Liver (tissue), 9 donors: ENCODE measurements around the gene PCED1B. TPM values are rescaled to one million over a fixed set of nuclear protein-coding genes. Genes with fewer than 3 reads are reported as not detected.

ENCODE experiments used
- DNase-seq: peaks from one replicate; pipeline ENCODE4 v3.0.0-alpha.2; 2017; ENCODE audit warnings: low spot score
- H3K27ac ChIP-seq, 2 donors: one replicate each; pipeline ENCODE4 v1.7.0; 2013; ENCODE audit warnings: inconsistent platforms in 2 of 2, low read length in 2 of 2, control low read depth in 1 of 2, low read depth in 1 of 2, mild to moderate bottlenecking in 1 of 2
- H3K27me3 ChIP-seq, 4 donors: one replicate each; pipeline versions ENCODE4 v1.6.1 to v1.7.0; 2013; ENCODE audit warnings: low read length in 3 of 4, inconsistent platforms in 1 of 4, mild to moderate bottlenecking in 1 of 4, moderate library complexity in 1 of 4; ENCODE audit not compliant: control insufficient read depth in 4 of 4, insufficient read depth in 4 of 4
- H3K36me3 ChIP-seq, 4 donors: one replicate each; pipeline versions ENCODE4 v1.6.1 to v1.7.0; 2013; ENCODE audit warnings: low read length in 3 of 4, mild to moderate bottlenecking in 3 of 4, low read depth in 1 of 4, moderate library complexity in 1 of 4; ENCODE audit not compliant: control insufficient read depth in 4 of 4, insufficient read depth in 3 of 4
- H3K4me1 ChIP-seq, 4 donors: one replicate each; pipeline versions ENCODE4 v1.6.1 to v1.7.0; 2013; ENCODE audit warnings: low read length in 3 of 4, mild to moderate bottlenecking in 3 of 4, moderate library complexity in 1 of 4; ENCODE audit not compliant: control insufficient read depth in 4 of 4, insufficient read depth in 4 of 4
- H3K4me3 ChIP-seq, 3 donors: one replicate each; pipeline versions ENCODE4 v1.6.1 to v1.7.0; 2013; ENCODE audit warnings: low read length in 3 of 3, control low read depth in 1 of 3, low read depth in 1 of 3, mild to moderate bottlenecking in 1 of 3
- H3K9ac ChIP-seq, 2 donors: one replicate each; pipeline ENCODE4 v1.7.0; 2013; ENCODE audit warnings: low read length in 2 of 2, mild to moderate bottlenecking in 2 of 2, moderate library complexity in 2 of 2, control low read depth in 1 of 2, low read depth in 1 of 2
- H3K9me3 ChIP-seq, 4 donors: one replicate each; pipeline versions ENCODE4 v1.6.1 to v1.7.0; 2013; ENCODE audit warnings: low read length in 3 of 4; ENCODE audit not compliant: control insufficient read depth in 4 of 4
- ATF3 ChIP-seq: IDR thresholded peaks from 2 replicates; pipeline ENCODE4 v1.6.1; 2016; ENCODE audit warnings: antibody characterized with exemption
- CTCF ChIP-seq: fragments of 150-350 bp; IDR thresholded peaks from 2 replicates; pipeline ENCODE4 v1.5.1; 2017; ENCODE audit warnings: improper control_type of control experiment, low read depth, low read length; ENCODE audit not compliant: missing input control
- EGR1 ChIP-seq, 2 donors: IDR thresholded peaks; 2 replicates each; pipeline ENCODE4 v1.6.1; 2016 to 2018; ENCODE audit warnings: antibody characterized with exemption in 2 of 2, low read depth in 2 of 2
- FOXA1 ChIP-seq: IDR thresholded peaks from 2 replicates; pipeline ENCODE4 v1.6.1; 2016; ENCODE audit warnings: antibody characterized with exemption
- FOXA2 ChIP-seq: IDR thresholded peaks from 2 replicates; pipeline ENCODE4 v1.6.1; 2016; ENCODE audit warnings: antibody characterized with exemption
- GABPA ChIP-seq, 2 donors: IDR thresholded peaks in 1 of 2; conservative IDR thresholded peaks in 1 of 2; 2 replicates each; pipeline ENCODE4 v1.6.1; 2016; ENCODE audit warnings: antibody characterized with exemption in 2 of 2, mild to moderate bottlenecking in 1 of 2, moderate library complexity in 1 of 2
- HNF4A ChIP-seq, 2 donors: conservative IDR thresholded peaks; 2 replicates each; pipeline ENCODE4 v1.6.1; 2016; ENCODE audit warnings: antibody characterized with exemption in 2 of 2, mild to moderate bottlenecking in 2 of 2
- HNF4G ChIP-seq: IDR thresholded peaks from 2 replicates; pipeline ENCODE4 v1.6.1; 2016; ENCODE audit warnings: antibody characterized with exemption
- JUND ChIP-seq, 2 donors: IDR thresholded peaks; 2 replicates each; pipeline ENCODE4 v1.6.1; 2016; ENCODE audit warnings: antibody characterized with exemption in 2 of 2
- MAX ChIP-seq: IDR thresholded peaks from 2 replicates; pipeline ENCODE4 v1.6.1; 2016; ENCODE audit warnings: antibody characterized with exemption
- NR2F2 ChIP-seq: IDR thresholded peaks from 2 replicates; pipeline ENCODE4 v1.6.1; 2016; ENCODE audit warnings: antibody characterized with exemption
- RAD21 ChIP-seq, 2 donors: IDR thresholded peaks; 2 replicates each; pipeline ENCODE4 v1.6.1; 2016; ENCODE audit warnings: antibody characterized with exemption in 2 of 2, mild to moderate bottlenecking in 2 of 2
- REST ChIP-seq: IDR thresholded peaks from 2 replicates; pipeline ENCODE4 v1.6.1; 2016; ENCODE audit warnings: antibody characterized with exemption, mild to moderate bottlenecking
- RXRA ChIP-seq, 2 donors: IDR thresholded peaks; 2 replicates each; pipeline ENCODE4 v1.6.1; 2017 to 2018; ENCODE audit warnings: antibody characterized with exemption in 2 of 2, mild to moderate bottlenecking in 1 of 2
- SP1 ChIP-seq: IDR thresholded peaks from 2 replicates; pipeline ENCODE4 v1.6.1; 2018; ENCODE audit warnings: antibody characterized with exemption, mild to moderate bottlenecking
- TAF1 ChIP-seq: conservative IDR thresholded peaks from 2 replicates; pipeline ENCODE4 v1.6.1; 2016; ENCODE audit warnings: antibody characterized with exemption, mild to moderate bottlenecking
- YY1 ChIP-seq: IDR thresholded peaks from 2 replicates; pipeline ENCODE4 v1.6.1; 2016; ENCODE audit warnings: antibody characterized with exemption, mild to moderate bottlenecking
- ZBTB33 ChIP-seq: IDR thresholded peaks from 2 replicates; pipeline ENCODE4 v1.6.1; 2016; ENCODE audit warnings: antibody characterized with exemption
- WGBS: extraction: QIAGEN DNeasy Blood & Tissue Kit; methylation state at CpG from one replicate; pipeline ENCODE4 v1.1.7; 2013; 5-methylcytosine and 5-hydroxymethylcytosine counted together
- polyA plus RNA-seq, 2 donors: library from polyadenylated mRNA; stranded (reverse) in 1 of 2; unstranded in 1 of 2; fragments of 200-250 nt in 1 of 2; fragments of >200 nt in 1 of 2; fragmentation: Nextera tagmentation in 1 of 2; extraction: Ambion mirVana in 1 of 2; gene quantifications; one replicate each; pipeline versions ENCODE4 v1.2.1 to v1.2.3, GENCODE V29; 2013 to 2015
- total RNA-seq, 2 donors: library from RNA; depleted of rRNA; stranded (reverse); fragments of >200 nt; gene quantifications; one replicate each; pipeline ENCODE4 v1.2.3, GENCODE V29; 2014
- donor health status: healthy.
- donor health status: healthy.
- donor health status: healthy.
- donor health status: healthy.
- donor health status: healthy.

Gene PCED1B
- total and polyA plus RNA-seq, 4 donors = 0.51 to 1.8 (median 1.1) TPM

- Histone ChIP-seq H3K9ac (no peak overlapping the region), H3K27me3 (no peaks in the 10 kb centered on the region), H3K36me3 (no peaks in the 10 kb centered on the region), H3K4me1 (peaks cover 0 to 6% (median 2%) of the 10 kb centered on the region in 4 donors), H3K9me3 (peaks cover 0 to 3% (median 0%) of the 10 kb centered on the region in 4 donors), H3K27ac (no peak overlapping the region), H3K4me3 (no peak overlapping the region)
- TF ChIP-seq ZBTB33 (no peak), HNF4A (conservative IDR thresholded peaks at IDR 0.05) (peak in 1 of 2 donors; percentile 25)
- DNase-seq = no peak
These were observed 84.7 kb downstream of the PCED1B start for GRCh38 chr12:47164116-47164515.

GRCh38 chr12:47164724-47165439 is 85.5 kb downstream of the PCED1B start:
- no peaks in the 10 kb centered on the region for H3K27me3 ChIP-seq
- no peak overlapping the region for H3K4me3 ChIP-seq
- WGBS = 92% methylated on average over 2 of the region's 2 CpGs
- DNase-seq = no peak
- no peaks in the 10 kb centered on the region for H3K36me3 ChIP-seq
- H3K4me1 ChIP-seq = peaks cover 0 to 6% (median 2%) of the 10 kb centered on the region in 4 donors
- H3K9me3 ChIP-seq = peaks cover 0 to 3% (median 0%) of the 10 kb centered on the region in 4 donors
- H3K27ac ChIP-seq = no peak overlapping the region
- H3K9ac ChIP-seq = no peak overlapping the region
- TF ChIP-seq FOXA1 (no peak), REST (no peak), HNF4A (conservative IDR thresholded peaks at IDR 0.05) (no peak), GABPA (IDR thresholded peaks at IDR 0.05 in 1 of 2, conservative IDR thresholded peaks at IDR 0.05 in 1 of 2) (no peak), RXRA (IDR thresholded peaks at IDR 0.05) (no peak), ATF3 (no peak), JUND (IDR thresholded peaks at IDR 0.05) (no peak), CTCF (no peak), MAX (no peak), EGR1 (IDR thresholded peaks at IDR 0.05; ENCODE audit: low read depth in 2 of 2) (no peak), SP1 (no peak), YY1 (no peak), TAF1 (no peak), NR2F2 (no peak), FOXA2 (no peak), ZBTB33 (no peak), RAD21 (IDR thresholded peaks at IDR 0.05) (no peak), HNF4G (no peak)
